RKO (cell line): ENCODE measurements around the gene NRBP1.

Experiments
- DNase-seq: peaks from one replicate; pipeline ENCODE4 v3.0.0-alpha.2; 2016; ENCODE audit warnings: low spot score

The NRBP1 gene

GRCh38 chr2:27428213-27428977 is at the start of gene NRBP1:
Gene NRBP1, plus strand, starts transcription at chr2:27428631. Its CDS starts 4,643 bp downstream, at chr2:27433274.
- peak; percentile 92 for DNase-seq

- no peak for DNase-seq
Observed at GRCh38 chr2:27378809-27379290, 49.6 kb upstream of the NRBP1 start.

- DNase-seq, result no peak
Observed at GRCh38 chr2:27379383-27379835, 49.0 kb upstream of the NRBP1 start.

- peak; percentile 70 for DNase-seq
Observed at GRCh38 chr2:27379836-27380625, 48.4 kb upstream of the NRBP1 start.

GRCh38 chr2:27380626-27381545 is 47.5 kb upstream of the NRBP1 start, which contains the start of gene ZNF513:
Gene ZNF513, minus strand, starts transcription at chr2:27380734. Its CDS starts 208 bp downstream, at chr2:27380526.
- peak; percentile 93 for DNase-seq

GRCh38 chr2:27381577-27382181 is 46.8 kb upstream of the NRBP1 start:
- DNase-seq, result no peak

GRCh38 chr2:27390822-27391679 is 37.4 kb upstream of the NRBP1 start:
- DNase-seq, result no peak

- DNase-seq, result no peak
Observed at GRCh38 chr2:27393225-27393624, 35.2 kb upstream of the NRBP1 start.

- no peak for DNase-seq
Observed at GRCh38 chr2:27398962-27399361, 29.5 kb upstream of the NRBP1 start.

GRCh38 chr2:27400348-27401135 is 27.9 kb upstream of the NRBP1 start:
- no peak for DNase-seq

GRCh38 chr2:27407798-27408491 is 20.5 kb upstream of the NRBP1 start:
- DNase-seq, result peak; percentile 78

GRCh38 chr2:27408601-27409320 is 19.7 kb upstream of the NRBP1 start:
- DNase-seq, result peak; percentile 43

GRCh38 chr2:27409321-27410073 is 18.9 kb upstream of the NRBP1 start, which contains the start of gene PPM1G:
Gene PPM1G, minus strand, starts transcription at chr2:27409591. Its CDS starts 169 bp downstream, at chr2:27409422.
- DNase-seq, result peak; percentile 95

GRCh38 chr2:27412419-27413152 is 15.8 kb upstream of the NRBP1 start:
- no peak for DNase-seq

- no peak for DNase-seq
Observed at GRCh38 chr2:27416151-27416550, 12.3 kb upstream of the NRBP1 start.

- no peak for DNase-seq
Observed at GRCh38 chr2:27420996-27421395, 7.4 kb upstream of the NRBP1 start.
